Jurkat, Clone E6-1 (cell line): Measurements from ENCODE around the gene COG8. TPM values are rescaled to one million over a fixed set of nuclear protein-coding genes. Genes with fewer than 3 reads are reported as not detected.
"Not testable (repeated sequence)": the region's sequence is repeated elsewhere in the genome, so short reads cannot be mapped to it uniquely, and the experiment has no call there.

Experiments
- DNase-seq: peaks from one replicate; pipeline ENCODE4 v3.0.0-alpha.2; 2011; ENCODE audit warnings: low read depth, low spot score
- H3K4me3 ChIP-seq: 2 replicates; pipeline ENCODE4 v1.5.1; 2011; ENCODE audit warnings: mild to moderate bottlenecking, low read length, control low read depth, moderate library complexity
- polyA plus RNA-seq: library from polyadenylated mRNA; unstranded; fragments of >200 nt; gene quantifications from one replicate; pipeline ENCODE4 v1.2.1, GENCODE V29; 2012; ENCODE audit warnings: missing spikeins; ENCODE audit not compliant: insufficient read length, insufficient read depth

Gene COG8
- 15.3 TPM for polyA plus RNA-seq

GRCh38 chr16:69339289-69340094 is at the start of gene COG8, which contains the start of gene NIP7:
Gene COG8, minus strand, starts transcription at chr16:69339564. Its CDS starts 12 bp downstream, at chr16:69339552.
Gene NIP7, plus strand, starts transcription at chr16:69339772. Its CDS starts 58 bp downstream, at chr16:69339830.
- peak within 1 kb of the TSS; percentile 89 for H3K4me3 ChIP-seq
- peak; percentile 96 for DNase-seq

DNA sequence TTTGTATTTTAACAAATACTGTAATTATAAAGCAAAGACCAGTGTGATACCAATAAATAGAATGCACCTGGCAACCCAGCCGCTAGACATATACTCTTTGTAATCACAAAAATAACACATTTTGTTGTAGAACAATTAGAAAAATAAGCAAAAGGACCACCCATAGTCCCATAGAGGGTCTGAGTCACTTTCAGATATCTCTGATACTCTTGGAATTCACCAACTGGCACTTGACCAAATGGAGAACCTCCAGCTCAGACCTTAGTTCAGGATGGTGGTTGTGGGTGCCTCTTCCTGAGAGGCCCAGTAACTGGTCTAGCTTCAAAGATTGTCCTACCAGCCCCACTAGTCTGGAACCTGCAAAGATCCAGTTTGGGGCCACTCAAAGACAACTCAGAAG is 47.2 kb upstream of the COG8 start:
- DNase-seq = no peak
- H3K4me3 ChIP-seq = peak overlapping the region; percentile 73

DNA sequence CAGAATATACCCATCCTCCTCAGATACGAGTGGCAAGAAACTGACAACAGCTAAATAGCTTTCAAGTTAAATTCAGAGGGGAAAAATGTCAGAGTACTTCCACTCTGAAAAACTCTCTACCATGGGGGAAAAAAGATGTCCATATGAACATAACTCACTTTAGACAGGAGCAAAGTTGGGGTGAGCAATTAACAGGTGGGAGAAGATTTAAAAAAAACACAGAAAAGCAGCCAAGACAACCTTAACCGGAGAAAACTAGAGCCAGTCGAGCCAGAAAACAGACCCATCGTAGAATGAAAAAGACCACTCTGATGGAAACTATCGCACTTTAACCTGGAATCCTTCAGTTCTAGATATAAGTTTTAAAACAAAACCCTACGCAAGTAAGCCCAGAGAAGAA is 45.6 kb upstream of the COG8 start:
- no peak for DNase-seq
- peak overlapping the region; percentile 73 for H3K4me3 ChIP-seq

DNA sequence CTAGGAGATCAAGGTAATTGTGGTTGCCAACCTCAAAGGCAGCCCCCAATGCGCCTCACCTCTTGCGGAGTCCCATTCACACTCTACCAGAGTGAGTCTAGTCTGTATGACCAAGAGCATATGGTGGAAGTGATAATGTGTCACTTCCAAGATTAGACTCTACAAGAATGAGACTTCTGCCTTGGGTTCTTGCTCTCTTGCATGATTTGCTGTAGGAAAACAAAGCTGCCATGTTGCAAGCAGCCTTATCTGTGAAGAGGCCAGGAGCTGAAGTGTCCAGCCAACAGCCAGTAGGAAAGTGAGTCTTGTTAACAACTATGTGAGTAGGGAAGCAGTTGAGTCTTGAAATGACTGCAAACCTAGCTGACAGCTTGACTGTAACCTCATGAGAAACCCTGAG is 43.1 kb upstream of the COG8 start:
- no peak for DNase-seq
- H3K4me3 ChIP-seq = no peak overlapping the region

DNA sequence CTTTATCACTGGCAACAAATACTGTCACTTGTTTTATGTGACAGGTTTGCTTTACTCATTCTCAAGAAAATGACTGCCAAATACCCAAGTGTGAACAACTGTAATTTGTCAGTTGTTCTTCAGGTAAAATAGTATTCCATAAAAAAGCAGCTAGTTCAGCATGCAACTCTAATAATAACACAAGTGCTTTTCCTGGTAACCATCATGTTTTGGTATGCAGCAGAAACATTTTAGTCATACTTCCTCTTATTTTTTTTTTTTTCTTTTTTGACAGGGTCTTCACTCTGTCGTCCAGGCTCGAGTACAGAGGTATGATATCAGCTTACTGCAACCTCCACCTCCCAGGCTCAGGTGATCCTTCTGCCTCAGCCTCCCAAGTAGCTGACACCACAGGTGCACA is 41.9 kb upstream of the COG8 start:
- H3K4me3 ChIP-seq = no peak overlapping the region
- DNase-seq = no peak

DNA sequence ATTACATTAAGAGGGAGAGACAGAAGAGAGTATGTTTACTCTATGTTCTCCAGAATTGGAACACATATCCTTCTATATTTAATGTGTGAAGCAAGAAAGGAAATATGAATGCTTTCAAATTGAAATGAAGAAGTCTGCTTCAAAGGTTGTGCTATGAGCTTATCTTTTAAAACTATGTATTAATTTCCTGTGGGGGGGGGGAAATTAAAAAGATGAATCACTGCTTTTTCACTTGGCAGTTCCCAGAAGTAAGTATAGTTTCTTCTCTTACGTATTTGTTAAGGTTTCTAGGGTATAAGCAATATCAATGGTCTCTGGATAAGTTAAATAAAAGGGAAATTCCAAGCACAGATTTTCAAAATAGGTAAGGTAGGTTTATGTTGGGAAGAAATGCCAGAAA is 39.4 kb upstream of the COG8 start:
- DNase-seq = no peak
- H3K4me3 ChIP-seq = no peak overlapping the region

DNA sequence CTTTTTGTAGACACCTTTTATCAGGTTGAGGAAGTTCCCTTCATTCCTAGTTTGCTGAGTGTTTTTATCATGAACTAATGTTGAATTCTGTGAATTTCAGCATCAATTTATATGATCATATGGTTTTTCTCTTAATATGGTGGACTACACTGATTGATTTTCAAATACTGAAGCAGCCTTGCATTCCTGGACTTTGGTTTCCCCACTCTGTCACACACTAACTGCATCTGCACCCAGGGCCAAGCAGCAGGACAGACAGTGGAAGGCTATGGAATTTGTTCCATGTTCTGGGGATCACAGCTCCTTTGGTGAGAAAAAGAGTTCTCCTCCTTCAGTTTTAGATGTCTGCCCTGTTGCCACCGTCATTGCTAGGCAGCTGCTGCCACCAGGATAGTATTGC is 38.7 kb upstream of the COG8 start:
- DNase-seq = no peak
- no peak overlapping the region for H3K4me3 ChIP-seq

DNA sequence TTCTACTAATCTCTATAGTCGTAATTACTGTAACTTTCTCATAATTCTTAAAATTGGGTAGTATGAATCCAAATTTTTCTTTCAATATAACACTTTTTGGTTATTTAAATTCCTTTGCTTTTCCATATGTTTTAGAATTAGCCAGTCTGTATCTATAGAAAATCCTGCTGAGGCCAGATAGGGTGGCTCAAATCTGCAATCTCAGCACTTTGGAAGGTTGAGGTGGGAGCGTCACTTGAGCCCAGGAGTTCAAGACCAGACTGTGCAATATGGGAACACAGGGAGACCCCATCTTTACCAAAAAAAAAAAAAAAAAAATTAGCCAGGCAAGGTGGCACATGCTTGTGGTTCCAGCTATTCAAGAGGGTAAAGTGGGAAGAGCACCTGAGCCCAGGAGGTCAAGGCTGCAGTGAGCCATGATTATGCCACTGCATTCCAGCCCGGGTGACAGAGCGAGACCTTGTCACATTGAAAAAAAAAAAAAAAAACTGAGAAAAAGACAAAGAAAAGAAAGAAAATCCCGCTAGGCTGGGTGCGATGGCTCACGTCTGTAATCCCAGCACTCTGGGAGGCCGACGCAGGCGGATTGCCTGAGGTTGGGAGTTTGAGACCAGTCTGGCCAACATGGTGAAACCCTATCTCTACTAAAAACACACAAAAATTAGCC is 37.2 kb upstream of the COG8 start:
- no peak overlapping the region for H3K4me3 ChIP-seq
- no peak for DNase-seq

GRCh38 chr16:69373019-69373418 is 33.7 kb upstream of the COG8 start:
- no peak overlapping the region for H3K4me3 ChIP-seq
- DNase-seq = no peak

DNA sequence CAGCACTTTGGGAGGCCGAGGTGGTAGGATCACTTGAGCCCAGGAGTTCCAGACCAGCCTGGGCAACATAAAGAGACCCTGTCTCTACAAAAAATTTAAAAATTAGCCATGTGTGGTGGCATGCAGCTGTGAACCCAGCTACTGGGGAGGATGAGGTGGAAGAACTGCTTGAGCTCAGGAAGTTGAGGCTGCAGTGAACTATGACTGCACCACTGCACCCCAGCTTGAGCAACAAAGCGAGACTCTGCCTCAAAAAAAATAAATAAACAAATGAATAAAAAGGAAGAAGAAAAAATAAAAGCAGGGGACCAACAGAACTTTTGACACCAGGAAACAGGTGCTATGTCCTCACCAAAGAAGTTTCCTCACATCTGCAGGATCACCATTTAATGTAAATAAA is 32.2 kb upstream of the COG8 start:
- H3K4me3 ChIP-seq = no peak overlapping the region
- peak; percentile 64 for DNase-seq

GRCh38 chr16:69368866-69369265 is 29.5 kb upstream of the COG8 start:
- no peak overlapping the region for H3K4me3 ChIP-seq
- DNase-seq = no peak

DNA sequence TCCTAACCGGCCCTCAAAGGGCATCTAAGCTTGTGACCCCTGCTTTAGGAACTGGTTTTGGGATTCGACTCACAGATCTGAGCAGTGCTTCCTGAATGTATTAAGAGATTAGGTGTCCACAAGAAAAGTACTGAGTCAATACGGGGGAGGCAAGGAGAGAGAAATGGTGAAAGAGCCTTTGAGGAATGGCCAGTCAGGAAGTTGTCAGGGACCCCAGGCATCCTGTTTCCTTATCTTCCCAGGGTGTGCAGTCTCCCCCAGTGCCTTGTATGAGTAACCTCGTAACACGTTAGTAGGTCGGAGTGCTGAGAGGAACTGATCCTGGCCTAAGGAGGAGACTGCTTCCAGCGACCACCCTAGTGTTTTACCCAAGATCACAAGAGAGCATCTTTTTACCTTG is 28.6 kb upstream of the COG8 start:
- H3K4me3 ChIP-seq = no peak overlapping the region
- no peak for DNase-seq

DNA sequence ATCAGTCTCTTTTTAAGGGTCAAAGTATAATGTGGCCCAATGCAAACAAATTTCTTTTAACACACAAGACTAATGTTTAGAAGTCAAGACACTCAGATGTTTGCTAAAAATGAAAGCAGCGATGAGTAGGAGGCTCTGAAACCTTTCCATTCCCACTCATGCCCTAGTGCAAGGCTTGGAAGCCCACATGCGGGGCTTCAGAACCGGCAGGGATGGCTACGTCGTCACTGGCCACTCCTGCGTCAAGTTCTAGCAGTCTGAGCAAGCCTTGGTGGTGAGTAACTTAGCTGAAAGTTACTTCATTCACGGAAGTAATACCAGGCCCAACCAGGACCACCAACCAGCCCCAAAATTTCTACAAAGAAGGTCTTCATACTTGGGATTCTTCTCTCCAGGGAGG is 27.1 kb upstream of the COG8 start:
- H3K4me3 ChIP-seq = no peak overlapping the region
- DNase-seq = no peak

GRCh38 chr16:69365901-69366300 is 26.5 kb upstream of the COG8 start:
- DNase-seq = no peak
- H3K4me3 ChIP-seq = no peak overlapping the region

DNA sequence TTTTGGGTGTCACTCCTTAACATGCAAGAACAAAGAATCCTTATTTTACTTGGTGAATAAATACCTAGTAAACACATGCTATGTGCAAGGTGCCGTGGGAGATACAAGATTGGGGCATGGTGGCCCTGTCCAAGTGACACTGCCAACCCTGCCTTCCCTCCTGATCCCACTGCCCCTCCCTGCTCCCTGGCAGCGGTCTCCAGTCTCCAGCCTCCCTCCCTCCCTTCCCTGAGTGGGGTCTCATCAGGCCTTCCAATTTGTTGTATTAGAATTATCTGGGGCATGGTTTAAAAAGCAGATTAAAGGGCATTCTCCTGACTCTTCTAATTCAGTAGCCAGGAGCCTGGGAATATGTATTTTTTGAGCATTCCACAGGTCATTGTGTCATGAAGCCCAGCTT is 24.7 kb upstream of the COG8 start:
- DNase-seq = no peak
- no peak overlapping the region for H3K4me3 ChIP-seq

DNA sequence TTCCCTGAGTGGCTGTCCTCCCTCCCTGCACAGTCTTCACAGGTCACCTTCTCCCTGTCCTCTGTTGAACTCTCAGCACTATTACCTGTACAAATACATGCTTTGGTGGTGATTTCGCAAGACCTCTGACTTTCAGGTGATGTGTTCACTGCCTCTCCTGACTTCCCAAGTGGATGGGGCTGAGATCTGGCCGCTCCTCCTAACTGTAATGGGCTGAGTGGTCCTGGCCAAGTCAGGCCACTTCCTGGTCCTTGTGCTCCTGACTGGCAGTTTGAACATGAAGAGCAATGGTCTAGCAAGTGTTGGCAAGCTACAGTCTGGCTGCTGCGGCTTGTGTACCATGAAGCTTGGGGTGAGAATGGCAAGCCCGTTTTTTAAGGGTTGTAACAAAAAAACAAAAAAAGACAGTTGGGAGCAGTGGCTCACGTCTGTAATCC is 23.9 kb upstream of the COG8 start:
- DNase-seq = no peak
- no peak overlapping the region for H3K4me3 ChIP-seq

- not testable (repeated sequence) for H3K4me3 ChIP-seq, DNase-seq
Measured at GRCh38 chr16:69360070-69360469, 20.7 kb upstream of the COG8 start.

DNA sequence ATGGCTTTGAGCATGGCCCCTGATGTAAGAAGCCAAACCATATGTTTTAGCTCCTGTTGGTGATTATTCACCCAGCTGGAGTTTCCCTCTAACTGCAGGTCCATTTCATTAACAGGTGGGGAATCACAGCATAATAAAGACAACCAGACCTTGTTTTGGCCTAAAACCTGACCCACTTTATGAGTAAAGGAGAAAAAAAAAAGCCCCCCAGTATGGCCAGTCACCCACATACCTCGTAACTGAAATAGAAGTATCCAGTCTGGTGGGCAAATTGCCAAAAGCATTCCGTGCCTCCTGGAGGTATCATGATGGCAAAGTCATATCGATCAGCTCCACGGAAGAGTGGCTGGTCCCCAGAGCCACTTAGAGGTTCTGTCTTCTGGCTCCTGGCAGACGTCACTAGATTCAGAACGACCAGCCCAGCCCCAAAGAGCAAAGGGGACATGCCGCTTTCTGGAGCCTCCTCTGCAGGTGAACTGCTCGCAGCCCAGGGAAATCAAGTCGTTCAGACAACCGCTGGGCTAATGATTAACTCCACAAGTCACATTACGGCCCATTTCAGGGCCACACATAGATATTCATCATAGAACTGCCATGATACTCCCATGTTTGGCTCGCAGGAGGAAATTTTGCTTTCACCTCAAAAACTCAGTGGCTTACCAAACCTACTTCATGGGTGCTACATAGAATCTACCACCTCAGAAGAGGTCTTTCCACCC is 12.1 kb upstream of the COG8 start, which contains the start of gene TMED6:
TMED6 (minus strand) TSS at position 478 of the 719 bp plus-strand sequence; CDS start at position 445, 33 bp downstream.
- no peak for DNase-seq
- H3K4me3 ChIP-seq = no peak within 1 kb of the TSS

- DNase-seq = no peak
- H3K4me3 ChIP-seq = no peak overlapping the region
Measured at GRCh38 chr16:69350536-69351133, 11.3 kb upstream of the COG8 start.
